Activated CD4-positive, alpha-beta memory T cell treated with anti-CD3 and anti-CD28 coated beads for 36 hours (primary cell): ENCODE data around the gene KRT80. TPM values are rescaled to one million over a fixed set of nuclear protein-coding genes. Genes with fewer than 3 reads are reported as not detected.

Source experiments
- CTCF ChIA-PET: fragments of 350-600 bp; sonication (Branson Sonifier 250); formaldehyde crosslinking; loops from one replicate; lab custom pipeline; 2021; ENCODE audit warnings: antibody characterized with exemption, inconsistent platforms; lab: Charles Lee
- POLR2A ChIA-PET: fragments of 350-600 bp; sonication (Branson Sonifier 250); formaldehyde crosslinking; loops from one replicate; lab custom pipeline; 2021; ENCODE audit warnings: antibody characterized with exemption; lab: Charles Lee
- DNase-seq: peaks from one replicate; pipeline ENCODE4 v3.0.0-alpha.2; 2020
- H3K27ac Mint-ChIP-seq: one replicate; pipeline ENCODE4 v1.8.0; 2021; ENCODE audit warnings: mixed read lengths
- H3K27me3 Mint-ChIP-seq: one replicate; pipeline ENCODE4 v1.8.0; 2021; ENCODE audit warnings: mixed read lengths
- H3K36me3 Mint-ChIP-seq: one replicate; pipeline ENCODE4 v1.8.0; 2021; ENCODE audit warnings: mixed read lengths
- H3K4me1 Mint-ChIP-seq: one replicate; pipeline ENCODE4 v1.8.0; 2021; ENCODE audit warnings: low read depth, mixed read lengths
- H3K4me3 Mint-ChIP-seq: one replicate; pipeline ENCODE4 v1.8.0; 2021; ENCODE audit warnings: mild to moderate bottlenecking, mixed read lengths
- H3K9me3 Mint-ChIP-seq: one replicate; pipeline ENCODE4 v1.8.0; 2021; ENCODE audit warnings: mixed read lengths
- intact Hi-C: fragments of 100-400 bp; cut with micrococcal nuclease; formaldehyde crosslinking; loops from one replicate; pipeline ENCODE4 v1.15.1; 2023
- total RNA-seq, 2 experiments: library from RNA; stranded (reverse); gene quantifications; one replicate each; pipeline ENCODE4 v1.2.3, GENCODE V29; 2021

The KRT80 gene
- total RNA-seq, 2 experiments from 2014 or later: not detected

DNA sequence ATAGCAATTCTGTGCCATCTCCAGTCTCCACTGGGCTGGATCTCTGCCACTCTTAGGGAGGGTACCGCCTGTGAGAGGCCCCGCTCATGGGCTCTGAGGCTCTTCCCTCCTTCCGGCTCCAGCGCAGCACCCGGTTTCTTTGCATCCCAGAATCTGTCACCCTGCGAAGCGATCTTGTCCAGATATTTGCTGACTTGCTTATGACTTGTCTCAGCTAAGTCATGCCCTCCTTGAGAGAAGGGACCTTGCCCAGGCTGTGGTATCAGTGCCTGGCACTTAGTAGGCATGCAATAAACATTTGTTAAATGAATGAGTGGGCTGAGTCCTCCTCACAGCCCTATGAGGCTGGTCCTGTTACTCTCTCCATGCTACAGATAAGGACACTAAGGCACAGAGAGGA lies 13.4 kb downstream of the KRT80 start:
- DNase-seq: no peak
- no peak overlapping the region for H3K4me3 Mint-ChIP-seq
- H3K27ac Mint-ChIP-seq: no peak overlapping the region
- no peaks in the 10 kb centered on the region for H3K9me3 Mint-ChIP-seq
- no peaks in the 10 kb centered on the region for H3K36me3 Mint-ChIP-seq
- CTCF ChIA-PET: no interaction called here
- no peaks in the 10 kb centered on the region for H3K27me3 Mint-ChIP-seq
- POLR2A ChIA-PET: no interaction called here
- H3K4me1 Mint-ChIP-seq: no peaks in the 10 kb centered on the region
- intact Hi-C loops: no loop called here

DNA sequence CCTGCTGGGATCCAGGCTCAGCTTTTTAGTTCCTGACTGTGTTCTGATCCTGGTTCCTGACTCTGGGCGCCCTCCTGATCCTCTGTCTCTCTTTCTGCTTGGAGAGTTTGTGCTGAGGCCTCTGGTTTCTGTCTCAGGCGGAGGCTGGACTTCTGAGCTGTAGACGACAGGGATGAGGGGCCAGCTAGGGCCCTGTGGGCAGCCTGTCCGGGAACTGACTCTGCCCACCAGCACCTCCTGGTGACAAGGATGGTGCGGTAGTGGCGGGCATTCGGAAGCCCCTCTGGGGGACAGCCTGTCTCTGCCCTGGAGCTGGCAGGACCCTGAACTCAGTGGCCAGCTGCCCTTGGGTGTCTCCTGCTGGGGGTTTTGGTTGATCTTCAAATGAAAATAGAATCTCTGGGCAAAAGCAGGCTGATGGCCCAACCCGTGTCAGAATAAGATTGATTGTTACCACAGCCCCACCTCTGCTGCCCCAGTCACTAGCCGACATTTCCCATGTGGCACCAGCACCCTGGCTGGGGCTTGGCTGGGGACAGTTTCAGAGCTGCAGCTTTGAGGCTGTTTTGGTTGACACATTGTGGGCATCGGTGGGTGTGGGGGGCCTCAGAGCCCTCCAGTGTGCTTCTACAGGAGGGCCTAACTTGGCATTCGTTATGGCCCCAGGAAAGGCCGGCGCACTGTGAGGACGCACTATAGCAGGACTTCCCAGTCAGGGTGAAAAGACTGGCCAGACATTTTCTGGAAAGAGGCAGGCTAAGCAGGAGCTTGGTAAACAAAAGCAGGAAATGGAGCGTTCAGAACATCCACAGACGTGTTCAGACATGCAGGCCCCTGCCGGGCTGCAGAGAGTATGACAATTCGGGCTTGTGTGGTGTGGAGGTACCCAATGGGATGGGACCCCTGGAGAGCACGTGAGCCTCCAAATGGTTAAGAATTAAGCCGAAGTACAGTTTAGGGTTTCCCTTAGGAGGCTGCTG lies 16.2 kb downstream of the KRT80 start:
- no peaks in the 10 kb centered on the region for H3K9me3 Mint-ChIP-seq
- ChIA-PET CTCF (interaction anchor here (1.3 kb wide), 1 partner anchor 152 kb away, joined by 3 read pairs; no protein-coding TSS in a partner anchor), POLR2A (no interaction called here)
- no peaks in the 10 kb centered on the region for H3K27me3 Mint-ChIP-seq
- no peaks in the 10 kb centered on the region for H3K36me3 Mint-ChIP-seq
- H3K4me1 Mint-ChIP-seq: no peaks in the 10 kb centered on the region
- no peak overlapping the region for H3K4me3 Mint-ChIP-seq
- no peak overlapping the region for H3K27ac Mint-ChIP-seq
- no peak for DNase-seq
- intact Hi-C loops: no loop called here

DNA sequence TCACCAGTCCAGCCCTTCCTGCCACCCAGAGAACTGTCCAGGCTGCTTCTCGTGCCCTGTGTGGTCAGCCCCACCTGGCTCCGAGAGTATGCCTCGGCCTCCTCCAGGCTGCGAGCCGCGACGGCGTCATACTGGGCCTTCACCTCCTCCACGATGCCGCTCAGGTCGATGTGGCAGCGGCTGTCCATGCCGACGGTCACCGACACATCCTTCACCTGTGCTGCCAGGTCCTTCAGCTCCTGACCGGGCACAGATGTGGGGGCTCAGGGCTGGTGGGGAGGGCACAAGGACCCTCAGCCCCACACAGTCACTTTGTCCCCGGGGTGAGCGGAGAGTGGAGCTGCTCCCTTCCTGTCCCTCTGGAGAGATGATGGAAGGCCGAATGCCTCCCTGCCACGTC lies 18.3 kb downstream of the KRT80 start:
- POLR2A ChIA-PET: no interaction called here

DNA sequence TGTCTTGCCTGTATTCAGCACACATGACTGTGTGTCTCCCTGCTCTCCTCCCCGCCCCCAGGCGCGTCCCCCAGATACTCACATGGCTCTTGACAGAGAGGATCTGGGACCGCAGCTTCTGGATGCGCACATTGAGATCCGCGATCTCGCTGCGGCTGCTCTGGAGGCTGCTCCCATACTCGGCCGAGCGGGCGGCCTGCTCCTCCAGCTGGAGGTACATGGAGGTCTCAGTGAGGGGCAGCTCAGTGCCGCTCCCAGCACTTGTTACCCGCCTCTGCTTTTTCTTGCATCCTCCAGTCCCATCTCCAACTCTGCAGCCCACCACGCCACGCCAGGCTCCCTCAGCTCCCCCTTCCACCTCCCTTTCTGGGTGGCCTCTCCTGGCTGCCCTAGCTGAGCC lies 18.9 kb downstream of the KRT80 start:
- intact Hi-C loops: no loop called here
- CTCF ChIA-PET: interaction anchor here (0.6 to 2.4 kb wide), 5 partner anchors 10 to 106 kb away, joined by 3 to 11 read pairs (median 5); no protein-coding TSS in a partner anchor
- H3K4me3 Mint-ChIP-seq: no peak overlapping the region

More for the DNA sequence above, 18.3 kb downstream of the KRT80 start:
- no peaks in the 10 kb centered on the region for H3K4me1 Mint-ChIP-seq
- CTCF ChIA-PET: interaction anchor here (0.9 to 1.4 kb wide), 3 partner anchors 11 to 105 kb away, joined by 3 read pairs; no protein-coding TSS in a partner anchor
- no peak overlapping the region for H3K4me3 Mint-ChIP-seq
- no peak for DNase-seq
- intact Hi-C loops: no loop called here
- no peak overlapping the region for H3K27ac Mint-ChIP-seq
- no peaks in the 10 kb centered on the region for H3K9me3 Mint-ChIP-seq
- no peaks in the 10 kb centered on the region for H3K27me3 Mint-ChIP-seq
- H3K36me3 Mint-ChIP-seq: no peaks in the 10 kb centered on the region

DNA sequence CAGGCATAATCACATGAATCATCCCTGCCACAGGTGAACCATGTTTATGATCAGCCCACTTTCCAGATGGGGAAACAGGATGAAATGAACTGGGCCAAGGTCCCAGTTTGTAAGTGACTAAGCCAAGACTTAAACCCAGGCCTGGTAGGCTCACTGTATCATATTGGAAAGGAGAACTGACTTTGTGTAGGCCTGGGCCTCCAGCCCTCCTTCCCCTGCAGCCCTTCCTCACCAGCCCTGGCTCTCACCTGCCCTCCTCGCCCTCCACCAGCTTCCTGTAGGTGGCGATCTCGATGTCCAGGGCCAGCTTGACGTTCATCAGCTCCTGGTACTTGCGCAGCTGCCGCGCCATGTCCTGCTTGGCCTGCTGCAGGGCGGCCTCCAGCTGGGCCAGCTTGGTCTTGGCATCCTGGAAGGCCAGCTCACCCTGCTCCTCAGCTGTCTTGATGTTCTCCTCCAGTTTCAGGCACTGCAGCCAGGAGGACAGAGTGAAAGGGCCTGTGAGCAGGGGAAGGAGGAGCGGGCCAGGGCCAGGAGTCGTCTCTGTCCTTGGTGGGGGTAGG lies 19.8 kb downstream of the KRT80 start:
- intact Hi-C loops: no loop called here
- H3K27ac Mint-ChIP-seq: no peak overlapping the region
- H3K4me3 Mint-ChIP-seq: no peak overlapping the region
- DNase-seq: peak; percentile 49
- ChIA-PET POLR2A (no interaction called here), CTCF (interaction anchor here (1.0 to 2.4 kb wide), 4 partner anchors 41 to 156 kb away, joined by 3 to 11 read pairs (median 4); no protein-coding TSS in a partner anchor)
- H3K27me3 Mint-ChIP-seq: no peaks in the 10 kb centered on the region
- H3K36me3 Mint-ChIP-seq: no peaks in the 10 kb centered on the region
- no peaks in the 10 kb centered on the region for H3K4me1 Mint-ChIP-seq
- H3K9me3 Mint-ChIP-seq: no peaks in the 10 kb centered on the region

More for the DNA sequence above, 18.9 kb downstream of the KRT80 start:
- Mint-ChIP-seq H3K9me3 (no peaks in the 10 kb centered on the region), H3K27me3 (no peaks in the 10 kb centered on the region), H3K27ac (no peak overlapping the region), H3K4me1 (no peaks in the 10 kb centered on the region), H3K36me3 (no peaks in the 10 kb centered on the region)
- POLR2A ChIA-PET: no interaction called here
- no peak for DNase-seq

DNA sequence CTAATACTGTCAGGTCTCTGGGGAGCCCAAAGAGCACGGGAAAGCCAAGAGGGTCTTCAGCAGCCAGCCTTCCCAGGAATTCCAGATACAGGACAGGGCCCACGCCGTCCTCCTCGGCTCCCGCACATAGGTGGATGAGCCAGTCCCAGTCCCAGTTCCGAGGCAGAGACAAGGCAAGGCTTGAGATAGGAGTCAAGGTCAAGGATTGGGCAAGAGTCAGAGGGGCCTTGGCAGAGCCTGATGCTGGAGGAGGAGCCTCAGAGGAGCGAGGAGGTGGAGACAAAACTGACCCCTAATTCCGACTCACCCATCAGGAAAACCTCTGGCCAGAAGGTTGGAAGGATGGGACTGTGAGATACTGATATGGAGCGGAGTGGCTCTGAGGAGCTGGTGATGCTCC lies 21.0 kb downstream of the KRT80 start:
- Mint-ChIP-seq H3K9me3 (no peaks in the 10 kb centered on the region), H3K36me3 (no peaks in the 10 kb centered on the region), H3K27me3 (no peaks in the 10 kb centered on the region), H3K4me1 (no peaks in the 10 kb centered on the region), H3K4me3 (no peak overlapping the region), H3K27ac (no peak overlapping the region)
- ChIA-PET POLR2A (no interaction called here), CTCF (interaction anchor here (0.7 to 2.4 kb wide), 4 partner anchors 10 to 108 kb away, joined by 3 to 11 read pairs (median 4); no protein-coding TSS in a partner anchor)
- no peak for DNase-seq
- intact Hi-C loops: no loop called here

DNA sequence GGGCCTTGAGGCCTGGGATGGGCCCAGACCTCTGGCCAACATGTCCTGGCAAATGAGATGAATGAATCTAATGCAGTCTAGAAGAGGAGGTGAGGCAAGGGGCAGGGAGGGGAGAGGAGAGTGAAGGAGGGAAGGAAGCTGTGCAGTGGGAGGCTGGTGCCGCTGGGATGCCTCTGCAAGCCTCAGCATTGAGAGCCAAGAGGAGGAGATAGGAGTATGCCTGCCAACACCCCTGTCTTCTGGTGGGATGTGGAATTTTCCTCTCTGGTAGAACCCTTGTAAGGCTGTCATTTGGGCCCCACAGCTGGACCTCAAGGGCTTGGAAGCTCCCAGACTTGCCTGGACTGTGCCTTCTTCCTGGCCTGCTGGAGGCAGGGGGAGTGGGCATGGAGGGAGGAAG lies 21.9 kb downstream of the KRT80 start:
- ChIA-PET CTCF (interaction anchor here (0.7 to 1.5 kb wide), 3 partner anchors 11 to 46 kb away, joined by 3 to 4 read pairs (median 4); no protein-coding TSS in a partner anchor), POLR2A (no interaction called here)
- Mint-ChIP-seq H3K36me3 (no peaks in the 10 kb centered on the region), H3K9me3 (no peaks in the 10 kb centered on the region), H3K27ac (no peak overlapping the region), H3K27me3 (no peaks in the 10 kb centered on the region), H3K4me1 (no peaks in the 10 kb centered on the region), H3K4me3 (no peak overlapping the region)
- DNase-seq: no peak
- intact Hi-C loops: no loop called here

DNA sequence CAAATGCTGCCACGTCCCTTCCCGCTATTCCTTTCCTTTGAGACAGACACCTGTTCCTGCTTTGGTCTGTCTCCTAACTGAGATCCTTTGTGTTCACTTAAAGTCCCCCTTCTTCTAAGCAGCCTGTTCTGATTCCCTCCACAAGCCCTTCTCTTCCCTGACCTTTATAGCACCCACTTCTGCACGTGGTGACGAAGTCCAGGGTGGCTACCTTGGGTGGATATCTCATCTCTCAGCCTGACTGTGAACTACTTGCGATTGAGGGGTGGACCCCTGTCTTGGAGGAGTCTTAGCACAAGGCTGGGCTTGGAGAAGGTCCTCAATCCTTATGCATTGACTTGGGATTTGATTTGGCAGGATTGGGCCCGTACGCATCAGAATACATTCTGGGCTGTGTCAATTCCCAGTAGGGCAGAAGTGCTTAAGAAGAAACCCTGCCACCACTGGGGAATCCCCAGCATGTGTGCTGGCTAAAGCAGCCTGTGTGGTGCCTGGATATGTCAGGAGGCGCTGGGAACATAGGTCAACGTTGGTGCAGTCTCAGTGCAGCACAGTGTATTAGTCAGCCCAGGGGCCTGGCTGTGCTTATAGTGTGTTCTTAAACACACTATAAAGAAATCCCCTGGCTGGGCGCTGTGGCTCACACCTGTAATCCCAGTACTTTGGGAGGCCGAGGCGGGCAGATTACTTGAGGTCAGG lies 23.6 kb downstream of the KRT80 start:
- peak; percentile 22 for DNase-seq
- ChIA-PET CTCF (no interaction called here), POLR2A (no interaction called here)
- Mint-ChIP-seq H3K9me3 (no peaks in the 10 kb centered on the region), H3K27ac (no peak overlapping the region), H3K27me3 (no peaks in the 10 kb centered on the region), H3K36me3 (no peaks in the 10 kb centered on the region), H3K4me1 (peaks cover 3% of the 10 kb centered on the region), H3K4me3 (no peak overlapping the region)
- intact Hi-C loops: no loop called here

DNA sequence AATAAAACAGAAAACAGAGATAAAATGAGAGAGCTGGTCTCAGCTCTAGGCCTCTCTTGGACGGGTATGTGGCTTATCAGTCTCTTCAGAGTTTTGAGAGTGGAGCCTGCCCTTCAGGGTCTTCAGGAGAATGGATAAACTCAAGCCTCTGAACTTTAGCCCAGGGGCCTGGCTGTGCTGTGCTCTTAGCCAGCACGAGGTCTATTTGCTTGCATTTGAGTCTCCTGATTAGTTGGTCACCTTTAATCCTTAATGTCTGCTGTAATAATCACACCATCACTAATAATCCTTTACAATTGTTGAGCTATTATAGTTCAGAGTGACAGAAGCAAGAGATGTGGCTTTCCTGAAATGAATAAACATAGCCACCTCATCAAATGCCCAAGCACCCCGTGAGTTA lies 24.3 kb downstream of the KRT80 start:
- no peak overlapping the region for H3K27ac Mint-ChIP-seq
- CTCF ChIA-PET: interaction anchor here (0.8 kb wide), 1 partner anchor 46 kb away, joined by 3 read pairs; no protein-coding TSS in a partner anchor
- no peak for DNase-seq
- intact Hi-C loops: no loop called here
- POLR2A ChIA-PET: no interaction called here
- H3K27me3 Mint-ChIP-seq: no peaks in the 10 kb centered on the region
- no peaks in the 10 kb centered on the region for H3K36me3 Mint-ChIP-seq
- no peaks in the 10 kb centered on the region for H3K9me3 Mint-ChIP-seq
- H3K4me3 Mint-ChIP-seq: no peak overlapping the region
- H3K4me1 Mint-ChIP-seq: peaks cover 3% of the 10 kb centered on the region

DNA sequence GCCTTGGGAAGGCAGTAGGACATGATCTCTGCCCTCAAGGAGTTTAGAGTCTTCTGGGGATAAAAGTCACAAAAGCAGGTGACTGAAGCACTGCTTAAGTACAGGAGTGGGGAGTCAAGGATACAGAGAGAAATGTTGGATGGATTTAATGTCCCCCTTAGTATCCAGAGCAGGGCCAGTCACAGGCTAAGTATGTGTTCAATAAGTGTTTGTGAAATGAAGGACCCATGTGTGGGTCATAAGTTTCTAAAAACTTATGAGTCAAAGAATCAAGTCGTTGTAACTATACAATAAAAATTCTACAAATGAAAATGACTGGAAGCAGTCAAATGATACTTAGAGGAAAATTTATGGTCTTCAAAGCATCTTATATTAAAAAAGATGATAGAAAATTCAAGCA lies 25.1 kb downstream of the KRT80 start:
- H3K9me3 Mint-ChIP-seq: no peaks in the 10 kb centered on the region
- H3K27me3 Mint-ChIP-seq: no peaks in the 10 kb centered on the region
- H3K4me3 Mint-ChIP-seq: no peak overlapping the region
- no peak for DNase-seq
- POLR2A ChIA-PET: no interaction called here
- CTCF ChIA-PET: interaction anchor here (0.8 kb wide), 1 partner anchor 47 kb away, joined by 3 read pairs; no protein-coding TSS in a partner anchor
- no peaks in the 10 kb centered on the region for H3K36me3 Mint-ChIP-seq
- H3K27ac Mint-ChIP-seq: no peak overlapping the region
- intact Hi-C loops: no loop called here
- H3K4me1 Mint-ChIP-seq: peaks cover 9% of the 10 kb centered on the region

DNA sequence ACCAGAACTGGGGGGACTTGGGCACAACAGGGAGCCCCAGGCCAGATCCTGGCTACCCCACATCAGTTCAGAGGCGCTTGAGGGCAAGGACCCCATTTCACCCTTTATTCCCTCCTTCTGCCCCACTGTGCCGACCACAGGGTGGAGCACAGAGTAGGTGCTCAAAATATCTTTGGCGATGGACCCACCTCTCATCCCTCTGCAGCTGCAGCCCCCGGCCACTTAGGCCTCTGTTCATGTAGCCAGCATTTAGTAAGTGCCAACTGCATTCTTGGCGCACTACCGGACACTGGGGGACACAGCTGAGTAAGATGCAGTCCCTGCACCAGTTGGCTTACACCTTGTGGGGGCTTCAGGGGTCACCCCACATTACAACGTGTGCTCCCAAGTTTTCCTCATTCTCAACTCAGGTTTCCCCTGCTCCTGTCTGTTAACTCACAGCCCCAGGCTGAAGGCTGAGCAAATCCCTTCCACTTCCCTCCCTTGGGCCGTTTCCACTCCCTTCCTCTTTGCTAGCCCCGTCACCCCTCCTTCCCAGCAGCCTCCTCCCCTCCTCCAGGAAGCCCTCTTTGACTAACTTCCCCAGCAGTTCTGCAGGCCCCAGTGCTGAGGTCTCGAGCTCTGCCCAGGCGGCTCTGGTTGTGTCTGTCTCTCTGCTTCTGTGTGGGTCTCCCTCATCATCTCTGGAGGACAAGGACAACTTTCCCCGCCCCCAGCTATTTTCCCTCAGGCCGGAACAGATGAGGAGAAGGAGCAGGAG lies 26.5 kb downstream of the KRT80 start:
- Mint-ChIP-seq H3K4me1 (peaks cover 16% of the 10 kb centered on the region), H3K9me3 (no peaks in the 10 kb centered on the region), H3K36me3 (no peaks in the 10 kb centered on the region), H3K27ac (no peak overlapping the region), H3K27me3 (no peaks in the 10 kb centered on the region), H3K4me3 (no peak overlapping the region)
- ChIA-PET CTCF (interaction anchor here (0.8 kb wide), 2 partner anchors 48 to 162 kb away, joined by 4 to 5 read pairs; no protein-coding TSS in a partner anchor), POLR2A (no interaction called here)
- DNase-seq: no peak
- intact Hi-C loops: no loop called here
